Neutrophil (primary cell): Measurements from ENCODE around the gene HBEGF.

ENCODE experiments used
- H3K27ac ChIP-seq: fragments of 200-600 bp; sonication (generic); 2 replicates; pipeline ENCODE4 v1.5.1; 2016; ENCODE audit warnings: mild to moderate bottlenecking, moderate library complexity
- H3K27me3 ChIP-seq: fragments of 200-600 bp; sonication (generic); 2 replicates; pipeline ENCODE4 v1.6.0; 2016; ENCODE audit warnings: mild to moderate bottlenecking
- H3K36me3 ChIP-seq: fragments of 200-600 bp; sonication (generic); 2 replicates; pipeline ENCODE4 v1.5.1; 2017
- H3K4me1 ChIP-seq, 2 experiments: fragments of 200-600 bp in 1 of 2; sonication (generic) in 1 of 2; 1 replicate in 1 of 2; 2 replicates in 1 of 2; pipeline versions ENCODE4 v1.5.1 to v1.6.1; 2013 to 2016; ENCODE audit warnings: low read depth in 1 of 2, low read length in 1 of 2, mild to moderate bottlenecking in 1 of 2, moderate library complexity in 1 of 2; ENCODE audit not compliant: control insufficient read depth in 1 of 2, insufficient read depth in 1 of 2
- H3K4me3 ChIP-seq, 2 experiments: fragments of 200-600 bp in 1 of 2; sonication (generic) in 1 of 2; 1 replicate in 1 of 2; 2 replicates in 1 of 2; pipeline ENCODE4 v1.5.1; 2013 to 2016; ENCODE audit warnings: low read depth in 1 of 2, low read length in 1 of 2, mild to moderate bottlenecking in 1 of 2, moderate library complexity in 1 of 2
- H3K9me3 ChIP-seq: fragments of 200-600 bp; sonication (generic); 2 replicates; pipeline ENCODE4 v1.5.1; 2016
- TF ChIP-seq, protein P1 (sequence below): fragments of 200-600 bp; sonication (generic); IDR thresholded peaks from 2 replicates; pipeline ENCODE4 v1.5.1; 2016; ENCODE audit warnings: antibody characterized with exemption

HBEGF gene

GRCh38 chr5:140355546-140355945 lies 9.1 kb upstream of the HBEGF start:
- Histone ChIP-seq H3K27ac (no peak overlapping the region), H3K4me1 (peaks cover 7 to 15% of the 10 kb centered on the region in 2 experiments), H3K9me3 (no peaks in the 10 kb centered on the region), H3K27me3 (peaks cover 5% of the 10 kb centered on the region), H3K36me3 (no peaks in the 10 kb centered on the region), H3K4me3 (no peak overlapping the region)
- TF ChIP-seq, protein P1, sequence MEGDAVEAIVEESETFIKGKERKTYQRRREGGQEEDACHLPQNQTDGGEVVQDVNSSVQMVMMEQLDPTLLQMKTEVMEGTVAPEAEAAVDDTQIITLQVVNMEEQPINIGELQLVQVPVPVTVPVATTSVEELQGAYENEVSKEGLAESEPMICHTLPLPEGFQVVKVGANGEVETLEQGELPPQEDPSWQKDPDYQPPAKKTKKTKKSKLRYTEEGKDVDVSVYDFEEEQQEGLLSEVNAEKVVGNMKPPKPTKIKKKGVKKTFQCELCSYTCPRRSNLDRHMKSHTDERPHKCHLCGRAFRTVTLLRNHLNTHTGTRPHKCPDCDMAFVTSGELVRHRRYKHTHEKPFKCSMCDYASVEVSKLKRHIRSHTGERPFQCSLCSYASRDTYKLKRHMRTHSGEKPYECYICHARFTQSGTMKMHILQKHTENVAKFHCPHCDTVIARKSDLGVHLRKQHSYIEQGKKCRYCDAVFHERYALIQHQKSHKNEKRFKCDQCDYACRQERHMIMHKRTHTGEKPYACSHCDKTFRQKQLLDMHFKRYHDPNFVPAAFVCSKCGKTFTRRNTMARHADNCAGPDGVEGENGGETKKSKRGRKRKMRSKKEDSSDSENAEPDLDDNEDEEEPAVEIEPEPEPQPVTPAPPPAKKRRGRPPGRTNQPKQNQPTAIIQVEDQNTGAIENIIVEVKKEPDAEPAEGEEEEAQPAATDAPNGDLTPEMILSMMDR, result no peak

DNA sequence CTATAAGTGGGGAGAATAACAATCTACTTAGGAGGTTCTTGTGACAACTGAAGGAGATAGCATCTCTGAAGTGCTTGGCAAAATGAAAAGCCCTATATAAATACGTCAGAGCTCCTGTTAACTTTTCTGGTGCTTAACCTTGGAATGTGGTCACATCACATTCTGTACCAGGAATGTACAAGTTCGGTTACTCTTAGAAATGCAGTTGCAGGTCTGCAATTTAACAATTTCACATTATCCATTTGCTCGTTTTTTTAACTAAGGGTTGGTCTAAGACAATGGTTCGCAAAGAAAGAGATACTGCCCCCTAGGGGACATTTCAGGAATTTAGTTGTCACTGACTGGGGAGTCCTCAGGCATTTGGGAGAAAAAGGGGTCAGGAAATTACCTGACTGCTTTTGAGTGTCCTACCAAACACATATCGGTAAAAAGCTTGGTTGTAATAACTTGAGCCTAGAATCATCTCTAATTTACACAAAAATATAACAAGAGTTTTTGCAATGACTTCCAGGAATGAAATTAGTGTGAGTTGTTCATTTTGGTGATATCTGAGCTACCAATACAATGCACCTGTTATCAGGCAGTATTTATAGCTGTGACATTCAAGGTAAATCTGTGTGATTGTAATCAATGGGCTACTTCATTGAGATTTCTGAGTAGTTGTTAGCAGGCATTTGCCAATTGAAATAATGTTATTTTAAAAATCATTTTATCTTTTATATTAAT lies 5.4 kb upstream of the HBEGF start:
- H3K27me3 ChIP-seq, result no peaks in the 10 kb centered on the region
- H3K36me3 ChIP-seq, result no peaks in the 10 kb centered on the region
- no peak overlapping the region for H3K27ac ChIP-seq
- H3K4me3 ChIP-seq, result no peak overlapping the region
- TF ChIP-seq, protein P1, result peak; percentile 89
- peaks cover 18 to 24% of the 10 kb centered on the region in 2 experiments for H3K4me1 ChIP-seq
- H3K9me3 ChIP-seq, result no peaks in the 10 kb centered on the region

GRCh38 chr5:140349244-140349643 lies 2.8 kb upstream of the HBEGF start:
- Histone ChIP-seq H3K9me3 (no peaks in the 10 kb centered on the region), H3K4me1 (peaks cover 33 to 39% of the 10 kb centered on the region in 2 experiments), H3K36me3 (no peaks in the 10 kb centered on the region), H3K27ac (no peak overlapping the region), H3K27me3 (peaks cover 16% of the 10 kb centered on the region), H3K4me3 (no peak overlapping the region)
- TF ChIP-seq, protein P1, result no peak

GRCh38 chr5:140348104-140348503 lies 1.7 kb upstream of the HBEGF start:
- H3K4me1 ChIP-seq, result peaks cover 43 to 50% of the 10 kb centered on the region in 2 experiments
- H3K4me3 ChIP-seq, result no peak overlapping the region
- H3K36me3 ChIP-seq, result no peaks in the 10 kb centered on the region
- TF ChIP-seq, protein P1, result no peak
- peaks cover 16% of the 10 kb centered on the region for H3K27me3 ChIP-seq
- H3K9me3 ChIP-seq, result no peaks in the 10 kb centered on the region
- no peak overlapping the region for H3K27ac ChIP-seq

DNA sequence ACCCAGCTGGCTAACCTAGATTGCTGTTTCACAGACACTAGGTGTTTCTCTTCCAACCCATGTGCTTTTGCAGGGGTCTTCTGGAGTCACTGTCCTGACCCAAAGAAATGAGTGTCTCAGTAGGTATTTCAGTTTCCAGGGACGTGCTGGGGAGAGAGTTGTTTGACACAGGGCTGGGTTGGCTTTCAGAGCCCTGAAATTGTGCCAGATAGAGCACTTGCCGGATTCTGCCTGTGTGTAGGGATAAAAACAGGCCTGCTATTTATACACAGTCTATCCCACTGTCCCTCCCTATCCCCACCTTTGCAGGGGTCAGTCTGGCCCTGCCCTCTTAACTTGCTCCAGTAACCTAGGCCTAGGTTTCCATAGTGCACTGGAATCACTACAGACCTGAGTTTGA lies 957 bp upstream of the HBEGF start:
- TF ChIP-seq, protein P1, result no peak
- Histone ChIP-seq H3K27me3 (peaks cover 16% of the 10 kb centered on the region), H3K36me3 (no peaks in the 10 kb centered on the region), H3K4me1 (peaks cover 50 to 58% of the 10 kb centered on the region in 2 experiments), H3K4me3 (no peak overlapping the region), H3K9me3 (no peaks in the 10 kb centered on the region), H3K27ac (no peak overlapping the region)
